GM12891 (cell line): ENCODE data around the gene FBXO31.
"Not testable (repeated sequence)": the region's sequence is repeated elsewhere in the genome, so short reads cannot be mapped to it uniquely, and the experiment has no call there.

Experiments used
- DNase-seq: peaks from one replicate; pipeline ENCODE4 v3.0.0; 2011; ENCODE audit warnings: low spot score; ENCODE audit not compliant: insufficient read length
- FAIRE-seq: peaks from 2 replicates; lab custom pipeline; 2011; peaks lifted over from hg19 to GRCh38; lab: Jason Lieb, UNC
- PAX5 ChIP-seq: IDR thresholded peaks from 2 replicates; pipeline ENCODE4 v1.6.1; 2011; ENCODE audit warnings: low read length, moderate library complexity, mild to moderate bottlenecking; ENCODE audit not compliant: insufficient read depth, severe bottlenecking
- POLR2A ChIP-seq: IDR thresholded peaks from 2 replicates; pipeline ENCODE4 v1.6.1; 2011; ENCODE audit warnings: low read depth, low read length, control low read depth
- POLR2AphosphoS5 ChIP-seq: IDR thresholded peaks from 2 replicates; pipeline ENCODE4 v1.6.1; 2011; ENCODE audit warnings: low read depth, low read length, control low read depth
- POU2F2 ChIP-seq: IDR thresholded peaks from 2 replicates; pipeline ENCODE4 v1.6.1; 2011; ENCODE audit warnings: low read depth, mild to moderate bottlenecking, control low read depth, low read length, moderate library complexity
- SPI1 ChIP-seq: IDR thresholded peaks from 2 replicates; pipeline ENCODE4 v1.6.1; 2011; ENCODE audit warnings: low read depth, low read length, control low read depth
- TAF1 ChIP-seq: IDR thresholded peaks from 2 replicates; pipeline ENCODE4 v1.6.1; 2011; ENCODE audit warnings: low read depth, low read length, control low read depth

FBXO31 gene

DNA sequence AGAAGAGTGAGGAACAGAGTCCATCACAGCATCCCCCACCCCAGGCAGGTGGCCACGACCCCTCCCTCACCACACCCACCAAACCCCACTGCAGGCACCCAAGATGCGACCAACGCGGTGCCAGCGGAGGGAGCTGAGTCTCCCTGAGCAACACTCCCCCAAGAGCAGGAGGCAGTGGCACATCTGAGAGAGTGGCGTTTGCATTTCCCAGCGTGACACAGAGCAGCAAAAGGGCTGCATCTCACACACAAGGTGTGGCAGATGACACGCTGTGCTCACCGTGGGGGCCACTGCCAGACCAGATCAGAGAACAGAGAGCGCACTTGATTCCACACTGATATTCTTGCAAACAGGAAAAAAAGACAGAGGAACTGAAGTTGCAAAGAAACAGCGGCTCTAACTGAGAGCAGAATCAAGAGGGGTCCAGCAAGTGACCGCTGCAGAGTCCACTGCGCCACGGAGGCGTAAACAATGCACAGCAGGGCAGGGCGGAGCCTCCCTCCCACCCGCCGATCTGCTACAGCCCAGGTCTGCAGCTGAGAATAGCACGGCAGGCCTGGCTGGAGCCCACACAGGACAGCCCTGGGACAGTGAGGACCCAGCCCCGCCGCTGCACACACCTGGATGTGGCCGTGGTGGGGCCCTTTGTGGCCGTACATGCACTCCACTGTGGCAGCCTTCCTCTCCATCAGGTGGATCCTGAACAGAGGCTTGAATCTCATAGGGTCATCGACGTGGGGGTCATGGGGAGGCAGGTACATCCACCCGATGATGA is 40.4 kb downstream of the FBXO31 start:
- FAIRE-seq (no peak), DNase-seq (no peak)
- TF ChIP-seq SPI1 (no peak), TAF1 (no peak), POU2F2 (no peak), POLR2A (no peak), POLR2AphosphoS5 (no peak), PAX5 (no peak)

DNA sequence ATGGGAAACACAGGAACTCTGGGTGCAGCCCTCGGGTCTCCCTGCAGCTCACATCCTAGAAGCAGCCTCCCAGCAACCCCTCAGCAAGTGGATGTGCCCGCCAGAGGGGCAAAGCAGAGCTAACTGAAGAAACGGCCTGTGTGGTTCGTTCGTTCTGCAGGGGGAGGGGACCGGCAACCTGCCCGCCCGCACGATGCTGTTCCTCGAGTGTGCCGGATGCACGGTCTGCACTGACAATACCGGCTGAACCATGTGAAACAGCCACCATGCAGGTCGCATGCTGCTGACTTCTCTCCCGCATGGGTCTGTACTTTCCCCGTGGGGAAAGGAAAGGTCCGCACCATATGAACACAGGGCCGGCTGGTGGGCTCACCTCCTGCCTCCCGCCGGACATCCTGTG is 41.1 kb downstream of the FBXO31 start:
- no peak for FAIRE-seq
- DNase-seq, result no peak
- no peak for TF ChIP-seq POU2F2
- TF ChIP-seq TAF1, result no peak
- no peak for TF ChIP-seq POLR2A
- no peak for TF ChIP-seq POLR2AphosphoS5
- no peak for TF ChIP-seq SPI1
- TF ChIP-seq PAX5, result no peak

DNA sequence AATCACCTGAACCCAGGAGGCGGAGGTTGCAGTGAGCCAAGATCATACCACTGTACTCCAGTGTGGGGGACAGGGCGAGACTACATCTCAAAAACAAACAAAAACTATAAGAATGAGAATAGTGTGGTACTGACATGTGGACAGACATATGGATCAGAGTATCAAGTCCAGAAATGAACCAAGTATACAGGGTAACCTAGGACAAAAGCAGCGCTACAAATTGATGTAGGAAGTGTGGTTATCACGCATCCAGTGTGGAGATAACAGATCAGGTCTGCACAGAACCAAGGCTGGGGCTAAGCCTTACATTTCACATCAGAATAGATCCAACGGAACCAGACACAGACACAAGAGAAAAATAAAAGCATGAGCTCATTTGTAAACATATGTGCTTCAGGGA is 43.4 kb downstream of the FBXO31 start:
- DNase-seq, result no peak
- no peak for FAIRE-seq
- TF ChIP-seq TAF1, result no peak
- no peak for TF ChIP-seq PAX5
- TF ChIP-seq POLR2A, result no peak
- TF ChIP-seq POLR2AphosphoS5, result no peak
- no peak for TF ChIP-seq SPI1
- no peak for TF ChIP-seq POU2F2

- not testable (repeated sequence) for FAIRE-seq, DNase-seq
These were observed 43.9 kb downstream of the FBXO31 start for GRCh38 chr16:87339724-87340105.

- no peak for FAIRE-seq
- no peak for TF ChIP-seq POU2F2
- TF ChIP-seq POLR2AphosphoS5, result no peak
- no peak for TF ChIP-seq POLR2A
- TF ChIP-seq PAX5, result no peak
- no peak for TF ChIP-seq TAF1
- TF ChIP-seq SPI1, result no peak
- DNase-seq, result no peak
These were observed 44.4 kb downstream of the FBXO31 start for GRCh38 chr16:87339086-87339723.

DNA sequence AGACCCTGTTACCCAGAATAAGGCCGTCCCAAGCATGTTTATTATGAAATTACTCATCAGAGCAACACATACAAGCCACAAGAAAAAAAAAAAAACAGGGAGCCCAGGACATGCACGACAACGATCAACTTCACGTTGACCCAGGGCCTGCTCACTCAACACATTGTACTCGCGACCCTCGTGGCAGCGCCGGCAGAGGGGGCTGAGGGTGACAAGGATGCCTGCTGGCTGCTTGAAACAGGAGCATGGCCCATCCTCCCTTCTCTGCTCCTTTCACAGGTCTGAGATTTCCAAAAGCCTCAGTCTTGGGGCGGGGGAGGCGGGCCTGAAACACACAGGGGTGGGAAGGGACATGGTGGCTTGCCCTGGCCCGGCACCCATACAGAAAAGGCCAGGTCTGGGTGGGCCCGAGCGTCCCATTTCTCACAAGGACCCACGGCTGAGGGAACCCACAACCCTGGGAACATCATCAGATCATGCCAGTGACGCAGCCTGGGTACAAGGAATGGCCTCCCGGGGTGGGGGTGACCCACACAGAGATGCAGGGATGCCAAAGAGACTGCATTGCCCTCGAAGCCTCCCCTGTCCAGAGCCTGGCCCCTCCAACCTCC is 45.3 kb downstream of the FBXO31 start:
- DNase-seq, result no peak
- no peak for FAIRE-seq
- no peak for TF ChIP-seq POLR2AphosphoS5
- no peak for TF ChIP-seq TAF1
- no peak for TF ChIP-seq POLR2A
- no peak for TF ChIP-seq POU2F2
- TF ChIP-seq SPI1, result no peak
- no peak for TF ChIP-seq PAX5

GRCh38 chr16:87337262-87337771 is 46.3 kb downstream of the FBXO31 start:
- no peak for TF ChIP-seq POU2F2
- DNase-seq (no peak), FAIRE-seq (peak; percentile 9)

- no peak for FAIRE-seq
- TF ChIP-seq SPI1 (no peak), POLR2A (no peak), POLR2AphosphoS5 (no peak), PAX5 (no peak), TAF1 (no peak), POU2F2 (no peak)
- no peak for DNase-seq
These were observed 46.9 kb downstream of the FBXO31 start for GRCh38 chr16:87336434-87337240.

- DNase-seq (no peak), FAIRE-seq (no peak)
- TF ChIP-seq PAX5 (no peak), SPI1 (no peak), POLR2AphosphoS5 (no peak), POLR2A (no peak), TAF1 (no peak), POU2F2 (no peak)
These were observed 47.7 kb downstream of the FBXO31 start for GRCh38 chr16:87335625-87336433.
